HG02642 (cell line): Measurements from ENCODE around the gene GPR158.
"Not testable (repeated sequence)": the region's sequence is repeated elsewhere in the genome, so short reads cannot be mapped to it uniquely, and the experiment has no call there.

Experiments
- ATAC-seq: cut with Tn5 transposase; IDR thresholded peaks from one replicate; pipeline ENCODE4 v1.9.1; 2021; ENCODE audit warnings: mild to moderate bottlenecking; ENCODE audit not compliant: unreplicated experiment, poor library complexity

GPR158 gene

DNA sequence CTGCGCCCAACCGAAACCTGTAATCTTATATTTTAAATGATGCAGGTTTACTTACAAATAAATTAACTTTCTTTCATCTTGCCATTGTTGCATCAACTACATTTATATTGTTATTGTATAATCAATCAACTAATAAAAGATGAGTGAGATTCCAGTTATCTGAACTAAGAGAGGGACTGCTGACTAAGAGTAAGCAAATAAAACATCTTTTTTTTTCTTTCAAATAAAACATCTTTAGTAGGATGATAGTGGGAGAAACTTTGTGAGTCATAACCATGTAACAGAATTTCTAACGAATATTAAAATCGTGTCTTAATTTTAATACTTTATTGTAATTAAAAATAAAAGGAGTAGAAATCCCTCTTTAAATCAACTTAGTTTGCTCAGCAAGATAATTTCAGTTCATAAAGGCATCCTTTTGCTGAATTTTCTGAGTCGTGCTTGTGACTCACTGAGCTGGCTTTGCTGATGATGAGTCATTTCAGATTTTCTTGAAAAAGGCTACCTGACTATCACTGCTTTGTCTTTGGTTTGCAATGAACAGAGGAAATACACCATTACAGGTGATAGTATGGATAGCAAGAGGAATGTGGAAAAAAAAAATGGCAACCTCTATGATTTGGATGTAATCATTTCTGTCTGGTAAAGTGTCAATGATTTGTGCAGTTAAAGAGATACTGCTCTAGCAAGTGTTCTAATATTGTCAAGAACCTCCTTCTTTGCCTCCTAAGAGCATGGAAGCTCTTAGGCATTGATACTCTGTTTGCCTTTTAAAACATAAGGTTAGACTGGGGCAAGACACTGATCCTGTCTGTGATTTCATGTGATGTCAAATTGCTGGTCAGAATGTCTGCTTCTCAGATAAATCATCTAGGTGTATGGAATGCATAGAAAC, 119.5 kb downstream of the GPR158 start:
- ATAC-seq = no peak

DNA sequence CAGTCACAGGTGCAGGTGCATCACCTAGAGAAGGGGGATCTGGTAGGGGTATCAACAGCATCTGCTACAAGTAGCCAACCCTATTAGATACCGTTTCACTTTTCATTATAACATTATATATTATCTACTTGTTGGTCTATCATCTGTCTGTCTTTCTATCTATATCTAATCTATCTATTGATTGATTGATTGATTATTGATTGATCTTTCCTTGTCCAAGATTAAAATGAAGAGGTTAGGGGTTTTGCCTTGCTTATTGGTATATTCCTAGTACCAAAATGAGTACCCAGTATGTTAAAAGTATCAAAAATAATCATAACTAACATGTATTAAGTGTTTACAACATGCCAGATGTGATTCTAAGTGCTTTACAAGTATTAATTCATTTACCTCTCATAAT, 121.5 kb downstream of the GPR158 start:
- no peak for ATAC-seq

DNA sequence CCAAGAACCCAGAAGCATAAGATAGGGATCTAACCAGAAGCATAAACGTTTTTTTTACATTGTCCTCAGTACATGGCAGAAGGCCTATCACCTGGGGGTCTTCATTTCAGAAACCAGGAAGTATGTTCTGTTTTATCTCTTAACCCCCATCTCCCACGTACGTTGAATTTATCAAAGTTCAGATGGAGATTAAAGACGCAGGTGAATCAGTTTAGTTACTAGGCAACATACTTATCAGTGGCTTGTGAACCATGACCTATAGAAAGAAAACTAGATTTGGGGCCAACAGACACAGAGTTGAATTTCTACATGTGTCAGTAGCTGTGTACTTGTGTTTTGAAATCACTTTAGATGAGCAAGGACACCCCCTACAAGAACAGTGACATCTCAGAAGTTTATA, 122.7 kb downstream of the GPR158 start:
- ATAC-seq = no peak

DNA sequence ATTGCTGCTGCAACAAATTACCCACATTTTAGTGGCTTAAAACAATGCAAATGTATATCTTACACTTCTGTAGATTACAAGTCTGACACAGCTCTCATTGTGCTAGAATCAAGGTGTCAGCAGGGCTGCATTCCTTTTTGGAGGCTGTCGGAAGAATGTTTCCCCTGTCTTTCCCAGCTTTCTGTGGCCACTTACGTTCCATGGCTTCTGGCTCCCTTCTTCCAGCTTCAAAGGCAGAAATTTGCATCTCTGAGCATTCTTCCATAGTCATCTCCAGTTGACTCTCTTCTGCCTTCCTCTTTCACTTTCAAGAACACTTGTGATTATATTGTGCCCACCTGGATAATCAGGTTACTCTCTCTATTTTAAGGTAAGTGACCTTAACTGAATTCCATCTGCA, 125.3 kb downstream of the GPR158 start:
- no peak for ATAC-seq

DNA sequence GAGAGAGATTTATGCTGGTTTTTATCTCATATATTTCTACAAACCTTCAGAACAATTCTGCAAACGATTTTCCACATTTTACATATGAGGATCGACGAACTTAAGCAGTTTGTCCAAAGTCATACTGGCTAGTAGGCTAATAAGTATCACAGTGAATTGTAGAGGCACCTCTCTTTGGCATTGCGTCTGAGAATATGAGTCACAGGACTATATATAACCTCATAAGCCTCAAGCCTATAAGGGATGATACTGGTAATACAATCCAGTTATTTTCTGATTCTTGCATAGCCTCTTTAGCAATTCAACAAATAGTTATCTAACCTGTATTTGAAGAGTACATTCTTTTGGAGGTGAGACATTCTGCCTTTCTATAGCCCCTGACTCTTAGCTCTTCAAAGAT, 129.8 kb downstream of the GPR158 start:
- ATAC-seq = no peak

DNA sequence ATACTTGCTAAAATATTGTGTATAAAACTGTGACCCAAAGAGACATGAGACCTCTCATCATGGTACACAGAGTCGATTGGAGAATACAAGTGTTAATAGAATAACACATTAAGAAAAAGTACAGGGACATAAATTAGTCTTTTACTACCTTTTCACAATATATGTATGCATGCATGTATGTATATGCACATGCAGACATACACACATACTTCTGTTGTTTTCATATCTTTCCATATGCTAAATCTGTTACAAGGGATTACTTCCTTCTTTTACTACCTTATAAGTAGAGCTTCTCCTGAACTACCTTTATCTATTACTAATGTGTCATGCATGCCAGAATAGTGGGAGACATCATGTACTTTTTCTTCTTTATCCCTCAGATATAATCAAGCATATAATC, 131.6 kb downstream of the GPR158 start:
- ATAC-seq = no peak

DNA sequence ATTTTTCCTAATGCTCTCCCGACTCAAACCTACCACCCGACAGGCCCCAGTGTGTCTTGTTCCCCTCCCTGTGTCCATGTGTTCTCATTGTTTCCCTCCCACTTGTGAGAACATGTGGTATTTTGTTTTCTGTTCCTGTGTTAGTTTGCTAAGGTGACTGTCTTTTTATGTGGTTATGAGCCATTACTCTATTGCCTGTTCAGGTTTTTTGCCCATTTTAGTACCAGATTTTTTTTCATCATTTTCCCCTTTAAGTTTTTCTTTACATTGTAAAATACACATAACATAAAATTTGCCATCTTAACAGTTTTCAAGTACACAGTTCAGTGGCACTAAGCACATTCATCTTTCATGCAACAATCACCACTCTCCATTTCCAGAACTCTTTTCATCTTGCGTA, 133.5 kb downstream of the GPR158 start:
- ATAC-seq = no peak

DNA sequence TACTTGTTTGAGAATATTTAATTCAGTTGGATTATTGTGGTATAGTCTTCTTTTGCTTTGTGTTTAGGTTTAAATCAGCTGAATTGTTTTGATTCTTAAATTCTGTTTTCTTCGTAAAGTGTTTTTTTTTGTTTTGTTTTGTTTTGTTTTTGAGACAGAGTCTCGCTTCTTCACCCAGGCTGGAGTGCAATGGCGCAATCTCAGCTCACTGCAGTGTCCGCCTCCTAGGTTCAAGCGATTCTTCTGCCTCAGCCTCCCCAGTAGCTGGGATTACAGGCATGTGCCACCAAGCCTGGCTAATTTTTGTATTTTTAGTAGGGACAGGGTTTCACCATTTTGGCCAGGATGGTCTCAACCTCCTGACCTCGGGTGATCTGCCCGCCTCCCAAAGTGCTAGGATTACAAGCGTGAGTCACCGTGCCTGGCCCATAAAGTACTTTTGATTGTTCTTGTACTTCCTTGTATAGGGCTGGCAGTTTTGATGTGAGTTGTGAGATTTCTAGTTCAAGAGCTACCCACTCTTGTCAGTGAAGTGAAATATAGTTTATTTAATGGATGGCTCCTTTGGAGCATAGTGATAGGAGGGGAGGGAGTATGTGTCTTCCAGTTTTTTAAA, 142.9 kb downstream of the GPR158 start:
- not testable (repeated sequence) for ATAC-seq

DNA sequence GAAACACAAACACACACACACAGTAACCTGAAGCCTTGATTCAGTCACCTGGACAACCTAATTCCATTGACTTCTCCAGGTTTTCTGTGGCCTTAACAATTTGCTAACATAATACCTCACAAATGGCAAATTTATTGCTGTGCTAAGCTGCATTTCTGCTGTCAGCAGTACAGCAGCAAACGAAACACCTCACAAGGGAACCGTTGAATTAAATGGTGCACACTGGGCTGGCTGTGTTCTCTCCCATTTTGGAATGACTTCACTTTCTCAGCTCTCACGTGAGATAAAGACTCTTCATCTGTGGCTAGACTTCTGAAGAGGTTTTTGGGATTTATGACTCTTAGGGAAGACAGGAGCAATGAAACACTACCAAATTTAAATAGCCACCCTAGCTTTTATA, 152.5 kb downstream of the GPR158 start:
- no peak for ATAC-seq

DNA sequence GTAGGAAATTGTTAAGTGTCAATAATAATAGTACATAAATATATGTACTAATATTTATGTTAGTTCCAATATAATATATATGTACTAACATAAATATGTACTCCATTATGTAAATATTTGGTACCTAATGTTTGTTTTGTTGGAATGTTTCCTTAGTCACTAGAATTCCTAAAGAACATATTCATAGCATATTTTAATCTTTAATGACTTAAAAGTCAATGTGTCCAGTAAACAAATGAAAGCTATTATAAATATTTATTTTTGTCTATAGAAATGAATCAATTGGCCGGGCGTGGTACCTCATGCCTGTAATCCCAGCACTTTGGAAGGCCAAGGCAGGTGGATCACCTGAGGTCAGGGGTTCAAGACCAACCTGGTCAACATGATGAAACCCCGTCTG, 153.6 kb downstream of the GPR158 start:
- no peak for ATAC-seq

DNA sequence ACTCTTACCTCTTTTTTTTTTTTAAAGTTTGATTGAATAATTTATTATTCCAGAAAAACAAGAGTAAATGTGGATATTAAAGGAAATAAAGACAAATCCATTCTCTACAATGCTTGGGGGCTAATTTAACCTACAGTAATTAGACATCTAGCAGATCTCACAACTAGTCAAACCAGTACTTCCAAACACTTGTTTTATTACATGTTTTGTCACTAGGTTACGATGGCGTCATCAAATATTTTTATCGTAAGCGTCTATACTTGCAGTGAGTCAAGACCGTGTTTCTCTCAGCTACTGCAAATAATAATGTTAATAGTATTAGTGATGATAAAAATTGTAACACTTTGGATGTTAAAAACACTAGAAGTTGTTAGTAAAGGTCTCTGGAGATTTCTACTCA, 154.8 kb downstream of the GPR158 start:
- ATAC-seq = not testable (repeated sequence)

DNA sequence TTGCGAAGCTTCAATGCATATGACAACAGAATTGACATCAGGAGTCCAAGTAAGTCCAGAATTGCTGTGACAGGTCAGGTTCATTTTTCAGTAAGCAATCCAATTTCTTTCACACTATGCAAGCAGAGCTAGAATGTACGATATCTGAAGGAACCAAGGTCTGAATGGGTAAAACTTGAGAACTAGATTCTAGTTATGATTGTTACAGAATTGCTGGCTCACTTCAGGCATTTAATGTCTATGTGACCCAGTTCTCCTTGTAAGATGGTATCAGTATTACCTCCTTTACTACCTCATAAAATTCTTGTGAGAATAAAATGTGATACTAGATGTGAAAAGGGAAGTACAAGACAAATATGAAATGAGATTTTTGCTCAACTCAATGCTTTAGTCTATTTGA, 159.6 kb downstream of the GPR158 start:
- ATAC-seq = no peak

DNA sequence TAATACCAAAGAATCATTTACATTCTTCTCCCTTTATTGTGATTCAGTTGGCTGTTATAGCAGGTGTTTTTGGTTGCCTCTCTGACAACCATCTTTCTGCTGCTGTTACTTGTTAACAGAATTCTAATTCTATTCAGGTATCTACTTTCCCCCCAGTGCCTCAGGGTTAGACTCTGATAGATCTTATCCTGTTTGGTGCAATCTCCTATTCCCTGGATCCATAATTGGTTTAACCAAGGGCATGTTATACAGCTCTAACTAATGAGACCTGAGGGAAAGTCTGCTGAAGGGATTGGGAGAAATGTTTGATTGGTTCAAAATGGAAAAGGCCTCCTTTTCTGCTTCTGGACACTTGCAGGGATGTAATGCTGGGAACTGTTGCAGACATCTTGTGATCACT, 161.5 kb downstream of the GPR158 start:
- ATAC-seq = no peak

DNA sequence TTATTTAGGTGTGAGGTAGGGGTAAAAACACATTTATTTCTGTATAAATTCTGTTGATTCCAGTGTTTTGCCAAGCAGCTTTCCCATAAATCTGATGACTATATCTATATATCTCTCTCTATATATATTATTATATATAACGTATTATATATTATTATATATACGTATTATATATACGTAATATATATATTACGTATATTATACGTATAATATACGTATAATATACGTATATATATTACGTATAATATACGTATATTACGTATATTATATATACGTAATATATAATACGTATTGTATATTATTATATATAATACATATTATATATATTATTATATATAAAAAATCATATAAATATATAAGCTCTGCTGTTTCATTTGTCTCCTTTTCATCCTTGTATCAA, 163.5 kb downstream of the GPR158 start:
- ATAC-seq = no peak

DNA sequence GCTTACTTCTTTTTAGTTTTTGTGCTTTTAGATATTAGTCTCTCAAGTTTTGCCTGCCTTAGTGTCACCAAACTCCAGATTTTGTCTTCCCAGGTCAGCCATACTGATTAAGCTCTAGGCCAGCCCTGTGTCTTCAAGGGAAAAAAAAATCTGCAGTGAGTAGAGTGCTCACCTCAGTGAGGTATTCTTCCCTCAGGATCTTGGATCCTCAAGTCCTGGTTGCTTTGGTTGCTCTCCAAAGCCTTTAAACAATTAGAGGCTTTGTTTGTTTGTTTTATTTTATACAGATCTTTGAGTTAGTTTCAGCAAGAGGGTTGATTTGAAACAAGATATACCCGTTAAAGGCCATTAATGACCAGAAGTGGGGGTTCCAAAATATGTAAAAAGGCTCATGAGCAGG, 165.2 kb downstream of the GPR158 start:
- ATAC-seq = no peak

DNA sequence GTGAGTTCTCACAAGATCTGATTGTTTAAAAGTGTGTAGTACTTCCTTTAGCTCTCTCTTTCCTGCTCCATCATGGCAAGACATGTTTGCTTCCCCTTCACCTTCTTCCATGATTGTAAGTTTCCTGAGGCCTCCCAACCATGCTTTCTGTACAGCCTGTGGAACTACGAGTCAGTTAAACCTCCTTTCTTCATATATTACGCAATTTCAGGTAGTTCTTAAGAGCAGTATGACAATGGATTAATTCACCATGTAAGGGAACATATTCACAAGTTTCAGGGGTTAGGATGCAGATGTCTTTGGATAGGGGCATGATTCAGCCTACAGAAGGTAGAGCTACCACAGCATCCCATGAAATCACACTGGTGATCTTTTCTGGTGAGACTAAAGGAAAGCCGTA, 174.7 kb downstream of the GPR158 start:
- ATAC-seq = no peak

DNA sequence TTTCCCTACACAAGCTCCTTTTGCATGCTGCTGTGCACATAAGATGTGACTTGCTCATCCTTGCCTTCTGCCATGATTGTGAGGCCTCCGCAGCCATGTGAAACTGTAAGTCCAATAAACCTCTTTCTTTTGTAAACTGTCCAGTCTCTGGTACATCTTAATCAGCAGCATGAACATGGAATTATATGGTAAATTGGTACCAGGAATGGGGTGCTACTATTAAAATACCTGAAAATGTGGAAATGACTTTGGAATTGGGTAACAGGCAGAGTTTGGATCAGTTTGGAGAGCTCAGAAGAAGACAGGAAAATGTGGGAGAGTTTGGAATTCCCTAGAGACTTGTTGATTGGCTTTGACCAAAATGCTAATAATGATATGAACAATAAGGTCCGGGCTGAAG, 181.8 kb downstream of the GPR158 start:
- ATAC-seq = no peak

DNA sequence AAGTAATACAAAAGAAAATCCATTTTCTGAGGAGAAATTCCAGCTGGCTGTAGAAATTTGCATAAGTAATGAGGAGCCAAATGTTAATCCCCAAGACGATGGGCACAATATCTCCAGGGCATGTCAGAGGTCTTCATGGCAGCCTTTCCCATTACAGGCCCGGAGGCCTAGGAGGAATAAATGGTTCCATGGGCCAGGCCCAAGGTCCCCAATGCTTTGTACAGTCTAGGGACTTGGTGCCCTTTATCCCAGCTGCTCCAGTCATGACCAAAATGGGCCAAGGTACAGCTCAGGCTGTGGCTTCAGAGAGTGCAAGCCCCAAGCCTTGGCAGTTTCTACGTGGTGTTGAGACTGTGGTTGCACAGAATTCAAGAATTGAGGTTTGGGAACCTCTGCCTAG, 182.5 kb downstream of the GPR158 start:
- no peak for ATAC-seq

DNA sequence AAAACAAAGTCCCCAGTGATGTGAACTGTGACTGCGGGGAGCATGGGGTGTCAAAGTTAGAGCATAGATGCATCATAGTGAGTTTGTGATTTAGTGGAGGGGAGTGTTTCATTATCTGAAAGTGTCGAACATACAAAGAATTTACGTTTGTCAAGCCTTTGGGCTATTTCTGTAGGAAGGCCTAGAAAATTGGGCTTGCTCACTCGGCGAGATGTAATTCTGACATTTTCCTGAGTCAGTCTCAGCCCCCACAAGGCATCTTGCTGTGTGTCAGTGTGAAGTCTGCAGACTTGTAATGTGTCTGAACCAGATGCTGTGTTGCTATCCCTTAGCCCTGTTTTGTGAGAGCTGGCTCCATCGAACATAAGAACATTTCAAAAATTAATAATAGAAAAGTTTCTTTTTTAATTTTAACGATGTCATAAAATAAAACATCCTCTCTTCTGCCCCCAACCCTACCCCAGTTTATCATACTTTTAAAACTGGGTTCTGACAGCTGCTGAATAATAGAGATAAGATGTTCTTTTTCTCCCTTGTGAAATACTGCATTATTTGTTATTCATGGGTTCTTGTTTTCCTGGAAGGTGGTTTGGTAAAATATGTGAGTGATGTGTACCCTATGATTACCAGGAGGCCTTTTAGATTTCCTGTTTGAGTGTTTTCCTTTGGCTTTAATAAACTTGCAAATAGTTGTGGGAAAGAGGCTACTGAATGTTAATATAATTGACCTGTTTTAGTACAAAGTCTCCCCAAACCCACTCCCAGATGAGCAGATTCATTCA, 207.4 kb downstream of the GPR158 start:
- no peak for ATAC-seq

DNA sequence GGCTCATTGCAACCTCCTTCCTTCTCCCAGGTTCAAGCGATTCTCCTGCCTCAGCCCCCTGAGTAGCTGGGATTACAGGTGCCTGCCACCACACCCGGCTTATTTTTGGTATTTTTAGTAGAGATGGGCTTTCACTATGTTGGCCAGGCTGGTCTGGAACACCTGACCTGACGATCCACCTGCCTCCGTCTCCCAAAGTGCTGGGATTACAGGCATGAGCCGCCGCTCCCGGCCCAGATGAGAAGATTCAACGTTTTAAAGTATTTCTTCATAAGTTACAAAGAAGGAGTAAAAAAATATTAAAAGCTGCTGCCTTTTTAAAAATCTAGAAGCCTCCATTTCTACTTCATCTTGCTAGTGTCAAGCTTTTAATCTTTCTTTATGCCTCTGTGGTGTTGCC, 208.1 kb downstream of the GPR158 start:
- ATAC-seq = not testable (repeated sequence)

DNA sequence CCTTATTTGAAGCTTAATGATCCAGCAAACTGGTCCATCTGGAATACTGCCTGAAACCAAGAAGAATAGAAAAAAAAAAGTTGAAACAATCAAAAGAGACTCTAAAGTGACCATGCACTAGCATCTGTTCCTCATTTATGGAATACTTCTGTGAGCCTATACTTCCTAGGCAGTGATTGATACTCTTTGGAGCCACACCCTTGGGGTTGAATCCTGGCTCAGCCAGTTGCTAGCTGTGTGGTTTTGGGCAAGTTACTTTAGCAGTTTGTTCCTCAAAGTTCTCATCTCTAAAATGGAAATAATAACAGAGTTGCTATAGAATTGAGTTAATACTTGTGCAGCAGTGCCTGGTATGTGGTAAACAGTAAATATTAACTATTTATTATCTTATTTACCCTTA, 208.9 kb downstream of the GPR158 start:
- no peak for ATAC-seq
